H1 (cell line): ENCODE results near the gene ACO1. TPM values are rescaled to one million over a fixed set of nuclear protein-coding genes. Genes with fewer than 3 reads are reported as not detected.

ENCODE experiments used
- ATF3 ChIP-seq: IDR thresholded peaks from 2 replicates; pipeline ENCODE4 v1.6.1; 2011; ENCODE audit warnings: low read depth, mild to moderate bottlenecking, low read length; ENCODE audit not compliant: insufficient read depth
- CHD1 ChIP-seq: IDR thresholded peaks from 2 replicates; pipeline ENCODE4 v1.6.1; 2012; ENCODE audit warnings: low read depth, low read length, improper control_type of control experiment
- CTBP2 ChIP-seq: IDR thresholded peaks from 2 replicates; pipeline ENCODE4 v1.7.0; 2011; ENCODE audit warnings: borderline replicate concordance, mild to moderate bottlenecking, moderate library complexity, mixed read lengths, low read length; ENCODE audit not compliant: insufficient read depth, insufficient read length
- FOSL1 ChIP-seq: IDR thresholded peaks from 2 replicates; pipeline ENCODE4 v1.6.1; 2011; ENCODE audit warnings: mild to moderate bottlenecking, low read depth, low read length, moderate library complexity; ENCODE audit not compliant: insufficient read depth
- HDAC6 ChIP-seq: IDR thresholded peaks from one replicate; pipeline ENCODE4 v1.7.1; 2012; ENCODE audit warnings: low read depth, mild to moderate bottlenecking, inconsistent platforms, low read length, moderate library complexity
- NANOG ChIP-seq: IDR thresholded peaks from 2 replicates; pipeline ENCODE4 v1.6.1; 2011; ENCODE audit warnings: low read length, low read depth, mild to moderate bottlenecking, inconsistent platforms; ENCODE audit not compliant: insufficient read depth, poor library complexity, severe bottlenecking
- SAP30 ChIP-seq: fragments of 300-600 bp; sonication (generic); IDR thresholded peaks from 2 replicates; pipeline ENCODE4 v1.7.1; 2012; ENCODE audit warnings: low read length, moderate library complexity, mild to moderate bottlenecking, inconsistent platforms; ENCODE audit not compliant: insufficient read depth, insufficient replicate concordance
- SIN3A ChIP-seq, 2 experiments: IDR thresholded peaks in 1 of 2; conservative IDR thresholded peaks in 1 of 2; 2 replicates each; pipeline ENCODE4 v1.6.1; 2011 to 2012; ENCODE audit warnings: low read length in 2 of 2, improper control_type of control experiment in 1 of 2, low read depth in 1 of 2, mild to moderate bottlenecking in 1 of 2
- SP1 ChIP-seq: IDR thresholded peaks from 2 replicates; pipeline ENCODE4 v1.6.1; 2011; ENCODE audit warnings: low read depth, low read length
- SP2 ChIP-seq: IDR thresholded peaks from 2 replicates; pipeline ENCODE4 v1.6.1; 2012; ENCODE audit warnings: mild to moderate bottlenecking, low read length, inconsistent platforms
- SUZ12 ChIP-seq: fragments of 200-600 bp; sonication (generic); IDR thresholded peaks from 2 replicates; pipeline ENCODE4 v1.6.1; 2012; ENCODE audit warnings: mild to moderate bottlenecking, inconsistent platforms, low read length, moderate library complexity, mixed read lengths
- USF2 ChIP-seq: IDR thresholded peaks from 2 replicates; pipeline ENCODE4 v1.6.1; 2011; ENCODE audit warnings: low read length, improper control_type of control experiment
- YY1 ChIP-seq: IDR thresholded peaks from 2 replicates; pipeline ENCODE4 v1.6.1; 2011; ENCODE audit warnings: low read depth, mild to moderate bottlenecking, low read length
- polyA plus RNA-seq, 7 experiments: library from polyadenylated mRNA; depleted of rRNA in 3 of 7; stranded (reverse) in 5 of 7; unstranded in 2 of 7; fragments of >200 nt in 5 of 7; fragments of 200-250 nt in 2 of 7; gene quantifications; 1 replicate in 5 of 7; 2 replicates in 1 of 7; 4 replicates in 1 of 7; pipeline versions ENCODE4 v1.2.1 to v1.2.3, GENCODE V29; 2011 to 2013; ENCODE audit warnings: missing spikeins in 2 of 7, mixed read lengths in 2 of 7
- total RNA-seq: library from RNA; stranded (reverse); fragmentation: NEBNext Ultra II Directional; extraction: Animal tissue kit (Norgen Biotek cat#: 25700); gene quantifications from 2 replicates; pipeline ENCODE4 v1.2.1, GENCODE V29; 2021

Gene ACO1
- total and polyA plus RNA-seq, 2 of the 8 experiments (the other 6 are each of a cell fraction or from before 2014, with no cell fraction given) = 39.3 to 49.8 TPM

GRCh38 chr9:32384364-32385151 lies at the start of gene ACO1 (continued):
- TF ChIP-seq FOSL1 (no peak), SUZ12 (no peak; the same call in 1 of the 2 replicates), HDAC6 (no peak), USF2 (no peak), CHD1 (no peak), YY1 (no peak), CTBP2 (no peak), SP2 (no peak), SAP30 (no peak), ATF3 (no peak), SIN3A (conservative IDR thresholded peaks at IDR 0.05 in 1 of 2, IDR thresholded peaks at IDR 0.05 in 1 of 2; ENCODE audit: low read depth in 1 of 2, low read length in 2 of 2) (peak in 1 of 2 experiments; percentile 36; a peak in 1 of 4 replicates), NANOG (no peak), SP1 (0 out of 2 replicates have a peak, but pooled peaks have one; percentile 47)
